Pancreas (tissue), 10 donors: ENCODE measurements around the gene OR2S2. TPM values are rescaled to one million over a fixed set of nuclear protein-coding genes. Genes with fewer than 3 reads are reported as not detected.
A peak's percentile ranks its signal among the peaks of the same experiment; 100 is the strongest.

Experiments used
- ATAC-seq, 4 donors: fragments of 200-7000 bp; cut with Tn5 transposase; one replicate each; pipeline versions ENCODE4 v1.8.0 to v1.9.1; 2020; ENCODE audit warnings: mild to moderate bottlenecking in 4 of 4, moderate library complexity in 4 of 4
- DNase-seq, 6 donors: peaks; one replicate each; pipeline ENCODE4 v3.0.0-alpha.2; 2020
- FAIRE-seq: peaks from 2 replicates; lab custom pipeline; 2012; peaks lifted over from hg19 to GRCh38; lab: Jason Lieb, UNC
- H3K27ac ChIP-seq, 4 donors: fragments of 200-600 bp; sonication (generic); 1 replicate in 3 of 4; 2 replicates in 1 of 4; pipeline versions ENCODE4 v1.5.0 to v1.8.0; 2020
- H3K27me3 ChIP-seq, 4 donors: fragments of 200-600 bp; one replicate each; pipeline ENCODE4 v1.8.0; 2021
- H3K36me3 ChIP-seq, 3 donors: fragments of 200-600 bp; sonication (generic) in 1 of 3; one replicate each; pipeline versions ENCODE4 v1.5.0 to v1.8.0; 2020 to 2021
- H3K4me1 ChIP-seq, 3 donors: fragments of 200-600 bp; one replicate each; pipeline ENCODE4 v1.8.0; 2021
- H3K4me3 ChIP-seq, 4 donors: fragments of 200-600 bp; sonication (generic) in 2 of 4; one replicate each; pipeline versions ENCODE4 v1.5.0 to v1.8.0; 2020 to 2021
- H3K9me3 ChIP-seq, 4 donors: fragments of 200-600 bp; one replicate each; pipeline ENCODE4 v1.8.0; 2021
- CTCF ChIP-seq, 4 donors: fragments of 200-600 bp; sonication (generic) in 3 of 4; IDR thresholded peaks; one replicate each; pipeline versions ENCODE4 v1.5.0 to v1.8.0; 2021; ENCODE audit warnings: antibody characterized with exemption in 4 of 4
- WGBS, 2 donors: extraction: QIAGEN DNeasy Blood & Tissue Kit; methylation state at CpG; one replicate each; pipeline ENCODE4 v1.1.7; 2013; 5-methylcytosine and 5-hydroxymethylcytosine counted together
- intact Hi-C, 3 donors: fragments of 100-400 bp; cut with DNase I; formaldehyde crosslinking; loops; one replicate each; pipeline versions ENCODE4 v1.11.1 to v1.14.2; 2022
- polyA plus RNA-seq, 2 donors: library from polyadenylated mRNA; stranded (reverse); fragments of 200-250 nt; gene quantifications; one replicate each; pipeline ENCODE4 v1.2.3, GENCODE V29; 2013
- total RNA-seq, 6 donors: library from RNA; stranded (reverse); fragmentation: NEBNext Ultra II Directional in 4 of 6; extraction: Animal tissue kit (Norgen Biotek cat#: 25700) in 4 of 6; gene quantifications; one replicate each; pipeline versions ENCODE4 v1.2.1 to v1.2.4, GENCODE V29; 2021 to 2023
- donor health status: healthy with polysubstance abuse.
- donor health status: DM: no; HTN: no; CAD: no; lungs with moderate emphysema.
- donor health status: DM: no; HTN: no; CAD: no.
- donor health status: control.
- donor health status: control.
- donor health status: Bipolar disorder and iron deficiency.
- donor health status: DM: yes; HTN: yes; CAD: no.
- donor health status: DM: no; HTN: no; CAD: no.
- donor health status: DM: no; HTN: no; CAD: no.
- donor health status: DM: yes; HTN: yes; CAD: no.

The OR2S2 gene
- total and polyA plus RNA-seq, 8 donors, result not detected

GRCh38 chr9:35966433-35966832 lies 8.5 kb upstream of the OR2S2 start:
- H3K4me1 ChIP-seq, result no peaks in the 10 kb centered on the region
- FAIRE-seq (no peak), DNase-seq (no peak), ATAC-seq (no peak)
- WGBS, 2 donors, result 63 to 72% methylated on average over 4 of the region's 4 CpGs
- H3K36me3 ChIP-seq, result no peaks in the 10 kb centered on the region
- intact Hi-C loops, result no loop called here
- TF ChIP-seq CTCF (IDR thresholded peaks at IDR 0.05), result no peak
- H3K27me3 ChIP-seq, result peaks cover 0 to 8% (median 0%) of the 10 kb centered on the region in 4 donors
- no peak overlapping the region for H3K4me3 ChIP-seq
- H3K27ac ChIP-seq, result no peak overlapping the region
- H3K9me3 ChIP-seq, result no peaks in the 10 kb centered on the region

GRCh38 chr9:35965011-35965410 lies 7.1 kb upstream of the OR2S2 start:
- Histone ChIP-seq H3K36me3 (no peaks in the 10 kb centered on the region), H3K27ac (no peak overlapping the region), H3K27me3 (peaks cover 0 to 3% (median 0%) of the 10 kb centered on the region in 4 donors), H3K9me3 (no peaks in the 10 kb centered on the region), H3K4me1 (no peaks in the 10 kb centered on the region), H3K4me3 (no peak overlapping the region)
- no peak for TF ChIP-seq CTCF (IDR thresholded peaks at IDR 0.05)
- DNase-seq (no peak), FAIRE-seq (no peak), ATAC-seq (no peak)
- WGBS, 2 donors, result 64 to 73% methylated on average over 6 of the region's 6 CpGs
- intact Hi-C loops, result no loop called here

- WGBS, 2 donors, result 53 to 70% methylated on average over 23 of the region's 23 CpGs
- FAIRE-seq, result no peak
Observed at GRCh38 chr9:35962126-35962906, 4.4 kb upstream of the OR2S2 start.

GRCh38 chr9:35960039-35960655 lies 2.2 kb upstream of the OR2S2 start:
- Histone ChIP-seq H3K4me3 (no peak overlapping the region), H3K27me3 (no peaks in the 10 kb centered on the region), H3K9me3 (no peaks in the 10 kb centered on the region), H3K4me1 (no peaks in the 10 kb centered on the region), H3K36me3 (no peaks in the 10 kb centered on the region), H3K27ac (no peak overlapping the region)
- FAIRE-seq (no peak), DNase-seq (no peak), ATAC-seq (no peak)
- intact Hi-C loops, result no loop called here
- TF ChIP-seq CTCF (IDR thresholded peaks at IDR 0.05), result no peak
- 60 to 74% methylated on average over 2 to 3 of the region's 3 CpGs for WGBS, 2 donors

More at GRCh38 chr9:35962126-35962906, 4.4 kb upstream of the OR2S2 start:
- Histone ChIP-seq H3K4me3 (no peak overlapping the region), H3K4me1 (no peaks in the 10 kb centered on the region), H3K27me3 (no peaks in the 10 kb centered on the region), H3K9me3 (no peaks in the 10 kb centered on the region), H3K36me3 (no peaks in the 10 kb centered on the region), H3K27ac (no peak overlapping the region)
- ATAC-seq (peak in 1 of 4 donors; percentile 29), DNase-seq (no peak)
- no peak for TF ChIP-seq CTCF (IDR thresholded peaks at IDR 0.05)
- intact Hi-C loops, result no loop called here

GRCh38 chr9:35956651-35957050 lies 1.3 kb downstream of the OR2S2 start:
- H3K4me3 ChIP-seq, result no peak overlapping the region
- no peaks in the 10 kb centered on the region for H3K9me3 ChIP-seq
- WGBS, 2 donors, result 58 to 65% methylated on average over 5 of the region's 5 CpGs
- peaks cover 0 to 5% (median 0%) of the 10 kb centered on the region in 4 donors for H3K27me3 ChIP-seq
- no peak for TF ChIP-seq CTCF (IDR thresholded peaks at IDR 0.05)
- no peaks in the 10 kb centered on the region for H3K36me3 ChIP-seq
- no peak for DNase-seq
- FAIRE-seq, result no peak
- no peaks in the 10 kb centered on the region for H3K4me1 ChIP-seq
- intact Hi-C loops, result loop anchor here in 2 of 3 donors (5.0 to 10.0 kb wide), 2 partner anchors 66 to 68 kb away; no protein-coding TSS in a partner anchor
- no peak overlapping the region for H3K27ac ChIP-seq
- no peak for ATAC-seq
